ENCODE measurements around the gene VPS13A.

DNA sequence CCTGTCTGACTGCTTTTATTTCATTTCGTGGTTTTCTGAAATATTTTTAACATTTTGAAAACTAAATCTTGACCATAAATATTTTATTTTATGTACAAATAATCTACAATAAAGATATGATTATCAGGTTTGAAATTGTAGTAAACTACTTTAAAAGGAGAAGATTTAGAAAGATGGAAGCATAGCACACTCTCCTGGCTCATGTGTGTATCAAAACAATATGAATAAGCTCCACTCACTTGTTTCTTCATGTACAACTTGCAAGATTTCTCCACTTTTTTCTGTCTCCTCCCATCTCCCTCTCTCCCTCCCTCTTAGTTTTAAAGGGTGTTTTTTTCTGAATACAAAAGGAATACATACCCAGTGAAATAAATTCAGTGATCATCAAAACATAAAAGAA, 15.4 kb upstream of the VPS13A start:
- TF ChIP-seq, protein P1, sequence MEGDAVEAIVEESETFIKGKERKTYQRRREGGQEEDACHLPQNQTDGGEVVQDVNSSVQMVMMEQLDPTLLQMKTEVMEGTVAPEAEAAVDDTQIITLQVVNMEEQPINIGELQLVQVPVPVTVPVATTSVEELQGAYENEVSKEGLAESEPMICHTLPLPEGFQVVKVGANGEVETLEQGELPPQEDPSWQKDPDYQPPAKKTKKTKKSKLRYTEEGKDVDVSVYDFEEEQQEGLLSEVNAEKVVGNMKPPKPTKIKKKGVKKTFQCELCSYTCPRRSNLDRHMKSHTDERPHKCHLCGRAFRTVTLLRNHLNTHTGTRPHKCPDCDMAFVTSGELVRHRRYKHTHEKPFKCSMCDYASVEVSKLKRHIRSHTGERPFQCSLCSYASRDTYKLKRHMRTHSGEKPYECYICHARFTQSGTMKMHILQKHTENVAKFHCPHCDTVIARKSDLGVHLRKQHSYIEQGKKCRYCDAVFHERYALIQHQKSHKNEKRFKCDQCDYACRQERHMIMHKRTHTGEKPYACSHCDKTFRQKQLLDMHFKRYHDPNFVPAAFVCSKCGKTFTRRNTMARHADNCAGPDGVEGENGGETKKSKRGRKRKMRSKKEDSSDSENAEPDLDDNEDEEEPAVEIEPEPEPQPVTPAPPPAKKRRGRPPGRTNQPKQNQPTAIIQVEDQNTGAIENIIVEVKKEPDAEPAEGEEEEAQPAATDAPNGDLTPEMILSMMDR (IDR thresholded peaks at IDR 0.05) = 0 out of 2 replicates have a peak, but pooled peaks have one; percentile 7
- TF ChIP-seq ZFX (IDR thresholded peaks at IDR 0.05; ENCODE audit: borderline replicate concordance) = no peak
